ENCODE measurements around the gene SRP68. TPM values are rescaled to one million over a fixed set of nuclear protein-coding genes. Genes with fewer than 3 reads are reported as not detected.
A peak's percentile ranks its signal among the peaks of the same experiment; 100 is the strongest.

Gene SRP68
- 83.5 and 84.6 TPM in 2 replicates for total RNA-seq (2021; fragmentation: NEBNext Ultra II Directional; extraction: Animal tissue kit (Norgen Biotek cat#: 25700))
- 50.0 and 57.7 TPM in 2 replicates for polyA plus RNA-seq (2011; rRNA removed)
- 60.9 TPM for polyA plus RNA-seq (2011; cell fraction: cytosol; rRNA removed)
- polyA plus RNA-seq (2011; cell fraction: nucleus; rRNA removed): 48.2 TPM
- 70.6 to 85.2 TPM (median 74.1 TPM) in 4 replicates for polyA plus RNA-seq (2012, experiment 1 of 2)
- polyA plus RNA-seq (2012, experiment 2 of 2): 17.8 TPM
- polyA plus RNA-seq (2013, experiment 1 of 2): 46.0 TPM
- 46.1 TPM for polyA plus RNA-seq (2013, experiment 2 of 2)
- polyA minus RNA-seq (2011; rRNA and poly(A)+ RNA removed): 61.8 and 68.0 TPM in 2 replicates
- polyA minus RNA-seq (2011; cell fraction: cytosol; rRNA and poly(A)+ RNA removed): 37.0 TPM
- polyA minus RNA-seq (2011; cell fraction: nucleus; rRNA and poly(A)+ RNA removed): 33.6 TPM
- long read RNA-seq, experiment 1, transcript SRP68-201 (16 exons, 2,649 nt): major isoform, 10 of 72 reads
- long read RNA-seq, experiment 1, partial matches to known transcripts: 48 of 72 reads
- long read RNA-seq, experiment 1, other reads (novel, unspliced or antisense): 13 of 72 reads
- long read RNA-seq, experiment 2, transcript SRP68-201 (16 exons, 2,649 nt): major isoform, 25 of 47 reads
- long read RNA-seq, experiment 2, partial matches to known transcripts: 7 of 47 reads
- long read RNA-seq, experiment 2, other reads (novel, unspliced or antisense): 15 of 47 reads

DNA sequence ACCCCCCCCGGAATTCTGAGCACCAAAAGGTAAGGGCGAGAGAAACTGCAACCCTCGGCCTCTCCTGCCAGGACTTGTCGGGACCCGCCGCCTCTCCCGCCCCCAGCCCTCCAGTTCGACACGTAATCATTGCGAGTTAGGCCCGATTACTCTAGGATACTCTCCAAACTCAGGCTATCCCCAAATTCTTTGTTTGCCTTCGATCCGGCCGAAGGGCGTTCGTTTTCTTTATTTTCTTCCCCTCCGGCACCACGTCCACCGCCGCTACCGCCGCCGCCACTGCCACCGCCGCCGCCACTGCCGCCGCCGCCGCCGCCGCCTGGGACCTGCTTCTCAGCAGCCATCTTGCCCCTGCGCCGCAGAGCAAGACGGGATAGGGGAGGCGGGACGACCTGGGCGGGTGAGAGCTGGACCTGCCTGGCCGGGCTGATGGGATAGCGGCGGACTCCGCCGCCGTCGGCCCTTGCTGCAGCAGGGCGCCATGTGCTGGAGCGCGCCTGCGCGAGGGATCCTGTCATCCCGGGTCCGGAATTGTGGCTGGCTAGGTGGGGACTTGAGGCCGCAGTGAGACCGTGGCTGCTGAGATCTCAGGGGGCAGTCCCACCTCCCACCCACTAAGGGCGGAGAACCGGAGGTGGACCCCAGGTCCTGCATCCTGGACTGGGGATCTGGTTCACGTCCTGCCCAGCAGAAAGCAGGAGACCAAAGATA, at the start of gene SRP68:
Gene SRP68 (minus strand): TSS at position 370 of the 711 bp plus-strand sequence. CDS start 26 bp downstream, at position 344.
- H3K4ac ChIP-seq (replicated peaks; ENCODE audit: insufficient read length, low read depth, low read length): peak within 1 kb of the TSS; percentile 69
- H3K14ac ChIP-seq (ENCODE audit: insufficient read length): peak within 1 kb of the TSS; percentile 74
- H2BK5ac ChIP-seq (ENCODE audit: low read depth, low read length): peak within 1 kb of the TSS; percentile 66; the same call in 1 of the 2 replicates
- H4K20me1 ChIP-seq (replicated peaks in 1 of 2; ENCODE audit: control insufficient read depth in 1 of 2, insufficient read depth in 2 of 2, low read length in 2 of 2): peaks cover 2 to 12% of the 10 kb centered on the region in 2 experiments
- H2AFZ ChIP-seq (ENCODE audit: low read length): peak within 1 kb of the TSS; percentile 86
- H3K27ac ChIP-seq (ENCODE audit: low read depth, low read length): peak within 1 kb of the TSS; percentile 56
- H3K79me1 ChIP-seq (ENCODE audit: low read depth, low read length): peaks cover 6% of the 10 kb centered on the region; the same call in 1 of the 2 replicates
- DNase-seq (ENCODE audit: low read depth in 1 of 2, low spot score in 2 of 2) (peak; percentile 82 to 91), FAIRE-seq (no peak)
- H2BK120ac ChIP-seq (replicated peaks; ENCODE audit: low read depth, low read length): peak within 1 kb of the TSS; percentile 80
- peak within 1 kb of the TSS; percentile 84 to 98 (median 96) for H3K4me3 ChIP-seq (ENCODE audit: extremely low read depth in 1 of 4, insufficient read depth in 2 of 4, low read depth in 3 of 4, low read length in 4 of 4)
- H2BK12ac ChIP-seq (ENCODE audit: low read depth, low read length): no peak within 1 kb of the TSS
- no peaks in the 10 kb centered on the region for H3K9me3 ChIP-seq (ENCODE audit: insufficient read depth in 2 of 2, low read depth in 1 of 2, low read length in 1 of 2)
- H3K4me1 ChIP-seq (replicated peaks in 1 of 4; ENCODE audit: control insufficient read depth in 3 of 4, insufficient read depth in 4 of 4, low read length in 3 of 4): peaks cover 0 to 38% (median 20%) of the 10 kb centered on the region in 4 experiments; a peak in 6 of 7 replicates
- no peak within 1 kb of the TSS for H2AK5ac ChIP-seq (ENCODE audit: low read depth, low read length)
- H3K56ac ChIP-seq (replicated peaks; ENCODE audit: insufficient read length, low read depth, low read length): no peak within 1 kb of the TSS
- ChIA-PET POLR2A (ENCODE audit: partially characterized antibody) (interaction anchor here (0.9 to 2.6 kb wide), 5 partner anchors 9 to 86 kb away, joined by 3 to 8 read pairs (median 3); no protein-coding TSS in a partner anchor), CTCF (ENCODE audit: partially characterized antibody) (no interaction called here)
- WGBS, 2 experiments (ENCODE audit: extremely low coverage in 1 of 2, insufficient coverage in 1 of 2, insufficient read length in 1 of 2, insufficient replicate concordance in 2 of 2, low coverage in 1 of 2, low lambda C conversion rate in 2 of 2, missing lambda C conversion rate in 1 of 2): 2% methylated on average over 32 of the region's 57 CpGs; no CpG with 5 or more reads in 1 of the 2 experiments
- peaks cover 25% of the 10 kb centered on the region for H3K23me2 ChIP-seq (ENCODE audit: low read depth, low read length)
- peaks cover 38 to 45% (median 42%) of the 10 kb centered on the region in 4 experiments for H3K27me3 ChIP-seq (replicated peaks in 1 of 4; ENCODE audit: control insufficient read depth in 3 of 4, extremely low read depth in 1 of 4, insufficient read depth in 3 of 4, low read length in 3 of 4)
- H3K36me3 ChIP-seq (ENCODE audit: control insufficient read depth in 2 of 4, insufficient read depth in 4 of 4, low read length in 3 of 4): peaks cover 2% of the 10 kb centered on the region in 4 experiments; a peak in 4 of 8 replicates
- H2BK20ac ChIP-seq (ENCODE audit: low read length): no peak within 1 kb of the TSS
- peak within 1 kb of the TSS; percentile 72 for H4K5ac ChIP-seq (ENCODE audit: insufficient read length, low read depth, low read length)
- H3K9ac ChIP-seq (replicated peaks in 1 of 4; ENCODE audit: extremely low read depth in 1 of 4, low read depth in 3 of 4, low read length in 3 of 4): peak within 1 kb of the TSS; percentile 73 to 88 (median 80)
- peak within 1 kb of the TSS; percentile 93 for H4K8ac ChIP-seq (ENCODE audit: extremely low read depth, insufficient read depth, low read length)
- H2BK15ac ChIP-seq (ENCODE audit: low read length): no peak within 1 kb of the TSS; the same call in 1 of the 2 replicates
- H3K23ac ChIP-seq (ENCODE audit: insufficient read length): no peak within 1 kb of the TSS
- H3K18ac ChIP-seq (ENCODE audit: extremely low read depth, low read length): peak within 1 kb of the TSS; percentile 81
- peak within 1 kb of the TSS; percentile 10 for H4K91ac ChIP-seq (replicated peaks; ENCODE audit: insufficient read length, low read length)
- peaks cover 3 to 27% of the 10 kb centered on the region in 2 experiments for H3K79me2 ChIP-seq (ENCODE audit: control insufficient read depth in 1 of 2, insufficient read depth in 2 of 2, low read length in 2 of 2)
- peak within 1 kb of the TSS; percentile 85 to 100 for H3K4me2 ChIP-seq (ENCODE audit: insufficient read depth in 1 of 2, low read depth in 2 of 2, low read length in 2 of 2)
- no peak for TF ChIP-seq MAFK (IDR thresholded peaks at IDR 0.05; ENCODE audit: low read depth, low read length)
- no peak for TF ChIP-seq RAD21 (IDR thresholded peaks at IDR 0.05 in 1 of 2, conservative IDR thresholded peaks at IDR 0.05 in 1 of 2; ENCODE audit: low read depth in 2 of 2, low read length in 2 of 2)
- peak; percentile 27; the same call in 1 of the 2 replicates for TF ChIP-seq TEAD4 (IDR thresholded peaks at IDR 0.05; ENCODE audit: low read depth, low read length)
- TF ChIP-seq RXRA (IDR thresholded peaks at IDR 0.05; ENCODE audit: insufficient read depth, low read depth, low read length): no peak
- TF ChIP-seq, protein P1, sequence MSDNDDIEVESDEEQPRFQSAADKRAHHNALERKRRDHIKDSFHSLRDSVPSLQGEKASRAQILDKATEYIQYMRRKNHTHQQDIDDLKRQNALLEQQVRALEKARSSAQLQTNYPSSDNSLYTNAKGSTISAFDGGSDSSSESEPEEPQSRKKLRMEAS (IDR thresholded peaks at IDR 0.05): peak; percentile 97
- TF ChIP-seq TAF1 (IDR thresholded peaks at IDR 0.05; ENCODE audit: low read depth, low read length): peak; percentile 86; the same call in 1 of the 2 replicates
- TF ChIP-seq CTBP2 (IDR thresholded peaks at IDR 0.05; ENCODE audit: borderline replicate concordance, insufficient read depth, insufficient read length, low read length): no peak

Data from H1 (cell line).